Glutamatergic neuron (in vitro differentiated cells): ENCODE measurements around the gene ANKRD17. TPM values are rescaled to one million over a fixed set of nuclear protein-coding genes. Genes with fewer than 3 reads are reported as not detected.

Experiments
- DNase-seq: peaks from one replicate; pipeline ENCODE4 v3.0.0; 2022
- H3K27ac Mint-ChIP-seq: one replicate; pipeline ENCODE4 v1.8.0; 2020; ENCODE audit warnings: mild to moderate bottlenecking, mixed read lengths, inconsistent platforms; ENCODE audit not compliant: unreplicated experiment
- H3K27me3 Mint-ChIP-seq: one replicate; pipeline ENCODE4 v1.8.0; 2020; ENCODE audit warnings: mild to moderate bottlenecking, moderate library complexity, mixed read lengths, inconsistent platforms; ENCODE audit not compliant: unreplicated experiment
- H3K36me3 Mint-ChIP-seq: one replicate; pipeline ENCODE4 v1.8.0; 2020; ENCODE audit warnings: mild to moderate bottlenecking, mixed read lengths, inconsistent platforms; ENCODE audit not compliant: unreplicated experiment
- H3K4me1 Mint-ChIP-seq: one replicate; pipeline ENCODE4 v1.8.0; 2020; ENCODE audit warnings: mild to moderate bottlenecking, low read depth, mixed read lengths, inconsistent platforms; ENCODE audit not compliant: unreplicated experiment
- H3K4me3 Mint-ChIP-seq: one replicate; pipeline ENCODE4 v1.8.0; 2020; ENCODE audit warnings: mild to moderate bottlenecking, mixed read lengths, inconsistent platforms; ENCODE audit not compliant: unreplicated experiment
- H3K9me3 Mint-ChIP-seq: one replicate; pipeline ENCODE4 v1.8.0; 2020; ENCODE audit warnings: mild to moderate bottlenecking, moderate library complexity, mixed read lengths, inconsistent platforms; ENCODE audit not compliant: unreplicated experiment
- CTCF ChIP-seq: fragments of 200-600 bp; sonication (generic); IDR thresholded peaks from one replicate; pipeline ENCODE4 v1.5.0; 2021; ENCODE audit not compliant: partially characterized antibody, unreplicated experiment
- total RNA-seq: library from RNA; stranded (reverse); fragmentation: NEBNext Ultra II Directional; extraction: Animal tissue kit (Norgen Biotek cat#: 25700); gene quantifications from one replicate; pipeline ENCODE4 v1.2.1, GENCODE V29; 2021; ENCODE audit not compliant: unreplicated experiment

ANKRD17 gene
- total RNA-seq, 1 donor from 2014 or later, result 91.9 TPM

- peaks cover 8% of the 10 kb centered on the region for H3K4me1 Mint-ChIP-seq
- TF ChIP-seq CTCF, result no peak
- no peaks in the 10 kb centered on the region for H3K9me3 Mint-ChIP-seq
- peaks cover 5% of the 10 kb centered on the region for H3K36me3 Mint-ChIP-seq
- H3K27me3 Mint-ChIP-seq, result no peaks in the 10 kb centered on the region
- no peak overlapping the region for H3K27ac Mint-ChIP-seq
- DNase-seq, result no peak
- no peak overlapping the region for H3K4me3 Mint-ChIP-seq
These were observed 115.5 kb downstream of the ANKRD17 start for GRCh38 chr4:73142995-73143547.

- Mint-ChIP-seq H3K36me3 (peaks cover 5% of the 10 kb centered on the region), H3K27me3 (no peaks in the 10 kb centered on the region), H3K4me1 (peaks cover 5% of the 10 kb centered on the region), H3K27ac (peak overlapping the region; percentile 86), H3K4me3 (no peak overlapping the region), H3K9me3 (no peaks in the 10 kb centered on the region)
- DNase-seq, result no peak
- no peak for TF ChIP-seq CTCF
These were observed 118.6 kb downstream of the ANKRD17 start for GRCh38 chr4:73139991-73140390.

- H3K4me3 Mint-ChIP-seq, result no peak overlapping the region
- H3K4me1 Mint-ChIP-seq, result peaks cover 5% of the 10 kb centered on the region
- peak overlapping the region; percentile 16 for H3K27ac Mint-ChIP-seq
- H3K9me3 Mint-ChIP-seq, result no peaks in the 10 kb centered on the region
- no peaks in the 10 kb centered on the region for H3K27me3 Mint-ChIP-seq
- no peak for DNase-seq
- H3K36me3 Mint-ChIP-seq, result peaks cover 5% of the 10 kb centered on the region
- no peak for TF ChIP-seq CTCF
These were observed 119.4 kb downstream of the ANKRD17 start for GRCh38 chr4:73139245-73139644.

GRCh38 chr4:73137121-73137520 is 121.5 kb downstream of the ANKRD17 start:
- Mint-ChIP-seq H3K9me3 (no peaks in the 10 kb centered on the region), H3K4me3 (no peak overlapping the region), H3K4me1 (peaks cover 5% of the 10 kb centered on the region), H3K36me3 (peaks cover 5% of the 10 kb centered on the region), H3K27ac (peak overlapping the region; percentile 11), H3K27me3 (no peaks in the 10 kb centered on the region)
- no peak for DNase-seq
- TF ChIP-seq CTCF, result no peak

- no peaks in the 10 kb centered on the region for H3K4me1 Mint-ChIP-seq
- no peaks in the 10 kb centered on the region for H3K27me3 Mint-ChIP-seq
- no peak overlapping the region for H3K4me3 Mint-ChIP-seq
- no peak for TF ChIP-seq CTCF
- H3K36me3 Mint-ChIP-seq, result no peaks in the 10 kb centered on the region
- DNase-seq, result no peak
- no peak overlapping the region for H3K27ac Mint-ChIP-seq
- H3K9me3 Mint-ChIP-seq, result no peaks in the 10 kb centered on the region
These were observed 124.8 kb downstream of the ANKRD17 start for GRCh38 chr4:73133784-73134183.
